NCI-H526 treated with DMSO at 0.1 percent for 48 hours (cell line): Measurements from ENCODE around the gene RSPH10B2.
"Not testable (repeated sequence)": the region's sequence is repeated elsewhere in the genome, so short reads cannot be mapped to it uniquely, and the experiment has no call there.

Experiments used
- DNase-seq: peaks from one replicate; lab custom pipeline; 2025; lab: John Stamatoyannopoulos, UW

Gene RSPH10B2

DNA sequence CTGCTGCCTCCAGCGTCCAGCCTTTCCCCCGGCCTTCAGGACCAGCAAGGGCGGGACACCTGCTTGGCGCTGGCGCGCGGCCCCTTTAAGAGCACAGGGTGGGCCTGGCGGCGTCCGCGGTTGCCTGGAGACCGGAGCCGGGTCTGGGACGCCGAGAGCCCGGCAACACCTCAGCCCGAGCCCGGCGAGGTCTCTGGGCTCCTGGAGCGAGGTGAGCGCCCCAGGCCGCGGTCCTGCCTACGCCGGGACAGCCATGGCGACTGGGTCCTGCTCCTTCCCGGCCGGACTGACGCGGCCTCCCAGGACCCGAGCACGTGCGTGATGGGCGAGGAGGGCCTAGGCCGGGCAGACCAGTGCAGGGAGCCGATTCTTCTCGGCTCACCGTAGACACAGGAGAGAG lies at the start of gene RSPH10B2:
Gene RSPH10B2, plus strand, starts transcription at position 140 of the 400 bp plus-strand sequence. CDS start 3,575 bp downstream, outside the sequence.
- DNase-seq: not testable (repeated sequence)

DNA sequence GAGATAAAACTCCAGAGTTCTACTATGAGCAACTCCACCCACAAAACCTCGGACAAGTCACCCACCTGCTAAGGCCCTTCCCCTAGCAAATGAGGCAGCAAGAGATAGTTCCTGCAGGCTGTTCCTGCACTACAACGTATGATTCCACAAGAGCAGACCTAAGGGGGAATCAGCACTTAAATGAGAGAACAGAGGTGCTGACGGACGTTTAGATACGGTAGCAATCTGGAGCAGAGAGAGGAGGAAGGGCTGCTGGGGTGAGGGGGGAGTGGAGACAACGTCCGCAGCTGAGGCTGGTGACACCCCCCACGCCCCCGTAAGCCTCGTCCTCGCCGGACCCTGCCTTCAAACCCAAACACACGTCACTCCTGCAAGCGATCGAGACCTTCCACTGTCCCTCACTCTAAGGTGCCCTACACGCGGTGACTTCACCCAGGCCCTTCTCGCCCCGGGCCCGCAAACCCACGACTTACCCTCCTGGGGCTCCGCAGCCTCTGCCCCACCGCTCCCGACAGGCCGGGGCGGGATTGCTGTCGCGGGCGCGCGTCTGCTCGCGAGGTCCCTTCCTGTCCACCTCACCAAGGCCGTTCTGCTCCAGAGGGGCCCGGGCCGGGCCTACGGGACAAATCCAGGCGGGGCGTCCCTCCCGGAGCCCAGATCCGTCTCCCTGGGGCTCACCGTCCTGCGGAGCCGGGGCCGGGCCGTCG lies 47.8 kb upstream of the RSPH10B2 start:
- no peak for DNase-seq

DNA sequence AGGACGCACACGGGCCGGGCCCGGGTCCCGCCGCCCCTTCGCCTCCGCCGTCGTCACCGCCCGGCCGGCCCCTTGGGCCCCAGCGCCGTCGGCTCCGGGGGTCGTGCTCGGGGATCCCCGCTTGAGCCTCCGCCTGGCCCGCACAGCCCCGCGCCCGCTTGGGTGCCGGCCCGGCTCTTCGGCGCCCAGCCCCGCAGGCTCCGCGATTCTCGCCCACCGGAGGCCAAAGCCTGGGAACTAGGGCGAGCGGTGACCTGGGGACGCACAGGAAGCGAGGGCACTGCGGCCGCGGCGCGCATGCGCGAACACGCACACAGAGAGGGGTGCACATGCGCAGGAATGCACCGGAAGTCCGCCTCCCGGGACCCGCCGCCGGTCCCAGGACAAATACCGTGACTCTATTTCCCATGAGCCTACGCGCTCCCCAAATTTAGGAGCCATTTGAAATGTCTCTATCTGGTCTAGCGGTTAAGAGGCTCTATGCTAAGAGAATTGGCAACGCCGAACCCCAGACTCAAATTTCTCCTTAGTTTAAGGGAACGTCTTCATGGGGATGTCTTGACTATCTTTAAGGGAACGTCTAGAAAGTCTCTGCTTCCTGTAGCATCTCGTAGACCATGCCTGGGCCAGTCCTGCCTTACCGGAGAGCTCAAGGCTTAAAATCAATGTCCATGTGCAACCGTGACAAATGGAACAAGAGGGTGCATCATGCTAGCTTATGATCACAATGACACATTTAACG lies 47.1 kb upstream of the RSPH10B2 start, which contains the start of gene ZNF12:
Gene ZNF12, minus strand, starts transcription at position 282 of the 742 bp plus-strand sequence. CDS start 1,774 bp downstream, outside the sequence.
- peak; percentile 79 for DNase-seq

DNA sequence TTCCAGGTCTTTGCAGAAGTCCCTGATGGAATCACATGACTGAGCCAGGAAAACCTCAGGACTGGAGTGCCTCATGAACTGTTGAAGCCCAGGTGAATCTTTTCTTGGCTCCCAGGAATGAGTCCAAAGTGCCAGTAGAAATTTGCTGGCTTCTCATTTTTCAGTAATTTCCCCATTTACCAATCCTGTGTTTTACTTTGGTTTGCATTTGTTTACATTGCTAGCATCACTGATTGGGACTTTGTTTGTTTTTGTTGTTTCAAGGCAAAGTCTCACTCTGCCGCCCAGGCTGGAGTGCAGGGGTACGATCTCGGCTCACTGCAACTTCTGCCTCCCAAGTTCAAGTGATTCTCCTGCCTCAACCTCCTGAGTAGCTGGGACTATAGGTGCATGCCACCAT lies 45.6 kb upstream of the RSPH10B2 start:
- DNase-seq: no peak

DNA sequence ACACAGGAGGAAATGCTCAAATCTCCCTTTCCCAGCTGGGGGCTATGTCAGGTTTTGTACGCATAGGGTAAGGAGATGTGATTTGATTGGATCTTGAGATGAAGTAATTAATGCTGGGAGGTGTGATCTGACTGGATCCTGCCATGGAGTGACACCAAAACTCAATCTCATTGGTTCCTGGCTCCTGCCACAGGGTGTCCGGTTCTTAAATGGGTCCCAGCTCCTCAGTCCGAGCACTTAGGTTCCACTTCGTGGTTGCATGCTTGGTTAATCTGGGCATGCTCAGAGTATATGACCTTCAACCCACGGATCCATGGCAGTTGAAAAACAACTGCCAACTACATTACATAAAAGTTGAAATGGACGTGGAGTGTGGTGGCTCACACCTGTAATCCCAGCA lies 44.1 kb upstream of the RSPH10B2 start:
- DNase-seq: no peak

DNA sequence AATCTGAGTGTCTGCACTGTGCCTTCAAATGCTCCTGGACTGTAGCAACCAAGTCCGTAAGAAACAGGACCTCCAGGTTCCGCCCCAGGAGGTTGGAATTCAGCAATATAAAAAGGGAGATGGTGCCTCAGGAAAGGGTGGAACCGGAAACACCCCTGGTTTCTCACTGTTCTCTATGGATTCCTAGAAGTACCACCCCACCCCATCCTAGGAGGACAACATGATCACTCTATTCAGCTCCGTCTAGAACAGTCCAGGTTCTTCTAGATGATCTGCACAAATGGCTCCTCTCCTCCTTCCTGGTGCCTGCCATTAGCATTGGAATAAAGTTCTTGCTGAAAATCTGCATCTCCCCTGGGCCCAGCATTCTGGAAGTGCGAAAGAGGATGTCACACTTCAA lies 39.5 kb upstream of the RSPH10B2 start:
- DNase-seq: no peak

DNA sequence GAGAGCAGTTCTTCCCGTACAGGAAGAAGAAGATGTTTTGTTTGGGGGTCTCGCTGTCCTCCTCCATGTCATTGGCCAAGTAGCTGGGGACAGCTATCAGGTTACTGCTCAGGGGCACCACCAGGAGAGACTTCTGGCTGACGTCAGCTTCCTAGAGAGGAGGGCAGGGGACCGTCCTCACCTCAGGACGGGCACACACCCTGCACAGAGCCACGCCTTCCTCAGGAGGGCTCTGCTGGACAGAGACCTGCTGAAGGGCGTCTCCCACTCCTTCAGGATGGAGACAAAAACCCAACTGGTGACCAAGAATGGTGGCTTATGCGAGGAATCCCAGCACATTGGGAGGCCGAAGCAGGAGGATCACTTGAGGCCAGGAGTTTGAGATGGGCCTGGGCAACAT lies 38.0 kb upstream of the RSPH10B2 start:
- DNase-seq: not testable (repeated sequence)

DNA sequence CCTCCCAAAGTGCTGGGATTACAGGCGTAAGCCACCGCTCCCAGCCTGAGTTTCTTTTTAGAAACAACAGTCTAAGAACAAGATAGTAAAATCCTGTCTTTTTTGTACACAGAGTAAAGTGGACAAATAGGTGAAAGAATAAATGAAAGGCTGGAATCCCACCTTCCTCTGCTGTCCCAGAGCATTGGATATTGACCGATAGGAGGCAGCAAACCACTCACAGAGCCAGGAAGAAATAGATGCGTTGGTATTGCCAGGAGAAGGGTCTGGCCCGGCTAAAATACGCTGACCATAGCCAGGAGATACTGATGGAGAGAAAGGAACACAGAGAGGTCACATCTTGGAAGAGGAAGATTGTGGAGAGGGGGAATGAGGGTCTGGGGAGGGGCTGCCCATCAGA lies 35.8 kb upstream of the RSPH10B2 start:
- DNase-seq: no peak

DNA sequence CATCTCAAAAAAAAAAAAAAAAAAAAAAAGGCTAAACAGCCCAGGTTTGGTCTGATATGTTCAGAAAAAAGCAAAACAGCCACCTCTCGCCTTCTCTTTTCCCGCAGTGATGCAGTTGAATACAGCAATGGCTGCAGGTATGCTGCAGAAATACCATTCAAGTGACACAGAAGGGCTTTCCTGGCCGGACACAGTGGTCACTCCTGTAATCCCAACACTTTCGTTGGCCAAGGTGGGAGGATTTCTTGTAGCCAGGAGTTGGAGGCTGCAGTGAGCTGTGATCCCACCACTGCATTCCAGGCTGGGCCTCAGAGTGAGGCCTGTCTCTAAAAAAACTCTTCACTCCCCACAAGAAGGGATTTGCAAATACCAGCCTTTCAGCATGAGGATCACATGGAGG lies 29.6 kb upstream of the RSPH10B2 start:
- DNase-seq: not testable (repeated sequence)

DNA sequence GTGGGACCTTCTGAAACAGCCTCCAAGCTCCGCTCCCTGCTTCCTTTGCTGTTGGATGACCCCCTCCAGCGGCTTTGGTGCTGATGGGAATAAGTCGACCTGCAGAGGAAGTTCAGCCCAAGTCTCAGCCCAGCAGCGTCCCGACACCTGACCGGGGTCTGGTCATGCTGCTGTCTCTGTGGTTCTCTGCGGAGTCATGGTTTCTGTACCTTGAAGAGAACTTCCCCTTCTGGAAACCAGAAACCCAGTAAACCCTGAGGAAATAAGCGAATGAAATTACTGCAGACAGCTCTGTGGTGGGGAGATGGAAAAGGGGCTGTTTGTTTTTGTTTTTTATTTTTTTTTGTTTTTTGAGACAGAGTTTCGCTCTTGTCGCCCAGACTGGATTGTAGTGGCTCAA lies 28.9 kb upstream of the RSPH10B2 start:
- no peak for DNase-seq

DNA sequence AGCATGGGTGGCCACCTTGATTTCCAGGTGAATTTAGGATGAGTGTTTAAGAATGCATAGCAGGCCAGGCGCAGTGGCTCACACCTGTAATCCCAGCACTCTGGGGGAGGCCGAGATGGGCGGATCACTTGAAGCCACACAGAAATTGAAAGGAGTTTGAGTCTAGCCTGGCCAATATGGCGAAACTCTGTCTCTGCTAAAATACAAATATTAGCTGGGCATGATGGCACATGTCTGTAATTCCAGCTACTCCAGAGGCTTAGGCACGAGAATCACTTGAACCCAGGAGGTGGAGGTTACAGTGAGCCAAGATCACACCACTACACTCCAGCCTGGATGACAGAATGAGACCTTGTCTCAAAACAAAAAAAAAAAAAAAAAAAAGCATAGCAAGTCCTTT lies 27.6 kb upstream of the RSPH10B2 start:
- DNase-seq: not testable (repeated sequence)

DNA sequence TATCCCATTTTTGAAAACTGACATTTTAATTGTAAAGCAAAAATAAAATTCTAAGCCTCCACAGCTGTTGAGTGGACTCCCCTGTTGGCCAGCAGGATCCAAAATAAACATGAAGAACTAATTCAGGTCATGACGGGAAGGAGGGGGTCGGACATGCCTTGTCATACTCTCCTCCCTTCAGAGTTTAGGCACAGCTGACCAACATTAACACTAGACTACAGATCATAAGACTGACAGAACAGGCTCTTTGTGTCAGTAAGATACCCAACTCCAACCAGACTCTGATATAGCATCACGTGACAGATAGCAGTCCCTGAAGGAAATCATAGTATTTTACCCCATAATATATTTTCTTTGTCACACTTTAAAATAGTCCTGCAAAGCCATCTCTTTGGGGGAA lies 26.2 kb upstream of the RSPH10B2 start:
- DNase-seq: no peak

DNA sequence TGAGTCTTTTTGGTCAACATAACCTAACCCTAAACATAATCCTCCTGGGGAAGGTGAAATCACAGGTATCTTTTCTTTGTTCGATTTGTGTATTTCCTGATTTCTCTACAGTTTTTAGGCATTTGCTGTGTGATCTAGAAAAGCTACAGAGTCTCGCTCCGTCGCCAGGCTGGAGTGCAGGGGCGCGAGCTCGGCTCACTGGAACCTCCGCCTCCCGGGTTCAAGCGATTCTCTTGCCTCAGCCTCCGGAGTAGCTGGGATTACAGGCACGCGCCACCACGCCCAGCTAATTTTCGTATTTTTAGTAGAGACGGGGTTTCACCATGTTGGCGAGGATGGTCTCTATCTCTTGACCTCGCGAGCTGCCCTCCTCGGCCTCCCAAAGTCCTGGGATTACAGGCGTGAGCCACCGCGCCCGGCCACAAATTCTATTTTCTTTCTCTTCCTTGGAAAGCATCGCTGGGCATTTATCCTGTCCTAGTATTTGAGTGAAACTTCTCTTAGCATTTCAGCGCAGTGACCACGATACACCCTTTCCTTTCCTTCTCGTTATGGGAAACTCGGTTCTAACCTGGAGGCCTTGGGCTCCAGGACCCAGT lies 24.9 kb upstream of the RSPH10B2 start:
- DNase-seq: not testable (repeated sequence)

DNA sequence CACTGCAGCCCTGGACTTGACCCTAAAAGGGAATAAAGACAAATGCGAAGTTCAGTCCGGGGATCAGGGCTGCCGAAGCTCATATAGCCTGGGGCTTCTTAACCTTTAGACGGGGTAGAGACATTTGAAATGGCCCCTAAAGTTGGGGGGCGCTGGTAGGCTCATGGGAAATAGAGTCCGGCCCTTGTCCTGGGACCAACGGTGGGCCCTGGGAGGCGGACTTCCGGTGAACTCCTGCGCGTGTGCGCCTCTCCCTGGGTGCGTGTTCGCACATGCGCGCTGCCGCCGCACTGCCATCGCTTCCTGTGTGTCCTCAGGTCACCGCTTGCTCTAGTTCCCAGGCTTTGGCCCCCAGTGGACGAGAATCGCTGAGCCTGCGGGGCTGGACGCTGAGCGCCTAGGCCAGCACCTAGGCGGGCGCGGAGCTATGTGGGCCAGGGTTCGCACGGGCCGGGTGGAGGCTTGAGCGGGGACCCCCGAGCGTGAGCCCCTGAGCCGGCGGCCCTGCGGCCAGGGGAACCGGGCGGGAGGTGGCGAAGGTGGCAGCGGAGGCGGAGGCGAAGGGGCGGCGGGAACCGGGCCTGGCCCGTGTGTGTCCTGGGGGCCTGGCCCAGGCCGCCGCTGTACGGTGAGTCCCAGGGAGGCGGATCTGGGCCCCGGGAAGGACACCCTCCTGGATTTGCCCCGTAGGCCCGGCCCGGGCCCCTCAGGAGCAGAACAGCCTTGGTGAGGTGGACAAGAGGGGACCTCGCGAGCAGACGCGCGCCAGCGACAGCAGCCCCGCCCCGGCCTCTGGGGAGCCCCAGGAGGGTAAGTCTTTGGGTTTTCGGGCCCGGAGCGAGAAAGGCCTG lies 24.2 kb upstream of the RSPH10B2 start:
- peak; percentile 75 for DNase-seq

DNA sequence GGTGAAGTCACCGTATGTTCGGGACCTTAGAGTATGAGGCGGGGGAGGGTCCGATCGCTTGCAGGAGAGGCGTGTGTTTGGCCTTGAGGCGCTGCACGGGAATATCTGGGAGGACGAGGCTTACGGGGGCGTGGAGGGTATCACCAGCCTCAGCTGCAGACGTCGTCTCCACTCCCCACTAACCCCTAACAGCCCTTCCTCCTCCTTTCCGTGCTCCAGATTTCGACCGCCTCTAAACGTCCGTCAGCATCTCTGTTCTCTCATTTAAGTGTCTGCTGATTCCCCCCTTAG lies 23.6 kb upstream of the RSPH10B2 start:
- no peak for DNase-seq

DNA sequence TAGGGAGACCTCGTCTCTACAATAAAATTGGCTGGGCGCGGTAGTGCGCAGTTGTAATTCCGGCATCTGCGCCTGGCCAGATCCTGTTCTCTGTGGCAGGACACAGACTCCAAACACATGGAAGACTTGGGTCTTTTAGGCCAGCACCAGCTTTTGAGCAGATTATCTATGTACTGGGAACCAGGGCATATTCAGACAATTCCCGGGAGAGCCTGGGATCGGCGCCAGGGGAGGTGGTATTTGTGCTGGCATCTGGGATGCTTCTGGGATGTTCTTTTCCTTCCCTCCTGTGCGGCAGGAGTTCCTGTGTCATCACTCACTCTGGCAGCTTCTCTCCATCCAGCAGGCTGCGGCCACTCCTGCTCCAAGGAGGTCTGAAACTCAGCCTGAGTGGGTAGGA lies 15.5 kb upstream of the RSPH10B2 start:
- not testable (repeated sequence) for DNase-seq

DNA sequence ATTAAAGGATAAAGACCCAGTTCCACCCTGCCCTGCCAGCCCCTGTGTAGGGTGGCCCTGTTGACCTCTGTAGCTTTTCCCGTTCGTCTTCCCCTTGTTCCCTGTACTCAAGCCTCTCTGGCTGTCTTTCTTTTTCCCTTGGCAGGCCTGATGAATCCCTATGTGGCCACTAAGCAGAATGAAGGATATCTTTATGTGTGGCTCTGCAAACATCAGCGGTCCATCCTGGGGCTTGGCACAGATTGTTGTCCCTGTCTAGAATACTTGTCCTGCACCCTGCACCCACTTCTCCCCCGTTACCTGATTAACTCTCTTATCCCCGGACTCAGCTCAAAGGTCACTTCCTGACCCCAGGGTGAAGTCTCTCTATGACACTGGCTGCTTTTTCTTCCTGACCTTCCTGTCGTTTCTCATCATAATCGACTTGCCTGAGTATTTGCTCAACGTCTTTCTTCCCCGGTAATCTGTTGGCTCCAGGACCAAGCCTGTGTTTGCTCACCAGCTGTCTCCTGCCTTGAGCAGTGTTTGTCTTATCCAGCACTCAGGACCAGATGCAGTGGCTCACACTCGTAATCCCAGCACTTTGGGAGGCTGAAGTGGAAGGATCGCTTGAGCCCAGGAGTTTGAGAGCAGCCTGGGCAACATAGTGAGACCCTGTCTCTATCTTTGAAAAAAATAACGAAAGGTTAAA lies 9.3 kb upstream of the RSPH10B2 start:
- DNase-seq: not testable (repeated sequence)

DNA sequence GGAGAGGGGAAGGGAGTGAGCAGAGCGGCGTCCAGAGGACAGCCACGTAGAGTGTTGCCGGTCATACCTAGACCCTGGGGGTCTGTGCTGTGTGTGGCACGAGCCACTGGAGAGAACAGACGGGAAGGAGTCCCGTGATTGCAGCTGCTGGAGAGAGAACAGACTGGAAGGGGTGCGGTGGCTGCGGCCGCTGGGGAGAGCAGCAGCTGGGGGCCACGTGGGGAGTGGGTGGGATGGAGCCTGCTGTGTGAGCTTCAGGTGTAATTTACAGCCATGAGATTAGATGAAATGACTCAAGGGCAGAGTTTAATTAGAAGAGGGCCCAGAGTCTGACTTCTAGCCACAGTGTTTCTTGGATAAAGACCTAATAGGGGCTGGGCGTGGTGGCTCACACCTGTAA lies 4.6 kb upstream of the RSPH10B2 start:
- DNase-seq: not testable (repeated sequence)

DNA sequence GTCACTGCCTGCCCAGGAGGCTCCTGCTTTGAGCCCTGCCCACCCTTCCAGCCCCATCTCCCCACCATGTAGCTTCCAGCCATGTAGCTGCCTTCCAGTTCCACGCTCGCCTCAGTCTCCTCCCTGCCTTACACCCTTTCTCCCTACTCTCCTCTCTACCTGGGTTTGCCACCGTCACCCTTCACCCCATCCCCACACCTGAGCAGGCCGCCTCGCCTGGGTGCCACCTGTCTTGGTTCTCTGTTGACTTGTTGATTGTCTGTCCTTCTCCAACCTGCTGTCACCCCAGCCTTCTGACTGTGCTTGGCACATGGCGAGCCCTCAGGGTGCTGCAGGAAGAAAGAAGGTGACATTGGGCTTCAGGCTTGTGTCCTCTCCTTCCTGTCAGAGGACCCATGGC lies 3.7 kb upstream of the RSPH10B2 start:
- DNase-seq: not testable (repeated sequence)

DNA sequence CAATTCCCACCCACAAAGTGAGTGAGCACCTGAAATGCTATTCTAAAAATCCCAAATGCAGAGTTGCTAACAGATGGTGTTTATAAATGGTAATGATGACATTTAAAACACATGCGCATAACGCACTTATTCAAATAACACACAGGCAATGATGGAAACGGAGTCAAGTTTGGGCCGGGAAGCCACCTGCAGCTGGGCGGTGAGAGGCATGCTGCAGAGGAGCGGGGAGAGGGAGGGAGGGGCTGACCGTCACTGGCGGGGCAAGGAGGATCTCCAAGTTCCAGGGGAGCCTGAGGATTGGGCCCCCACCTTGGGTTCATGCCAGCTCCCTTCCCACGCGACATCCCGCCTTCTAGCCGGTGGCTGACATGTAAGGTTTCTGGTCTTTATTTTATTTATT lies 7.3 kb downstream of the RSPH10B2 start:
- DNase-seq: not testable (repeated sequence)

DNA sequence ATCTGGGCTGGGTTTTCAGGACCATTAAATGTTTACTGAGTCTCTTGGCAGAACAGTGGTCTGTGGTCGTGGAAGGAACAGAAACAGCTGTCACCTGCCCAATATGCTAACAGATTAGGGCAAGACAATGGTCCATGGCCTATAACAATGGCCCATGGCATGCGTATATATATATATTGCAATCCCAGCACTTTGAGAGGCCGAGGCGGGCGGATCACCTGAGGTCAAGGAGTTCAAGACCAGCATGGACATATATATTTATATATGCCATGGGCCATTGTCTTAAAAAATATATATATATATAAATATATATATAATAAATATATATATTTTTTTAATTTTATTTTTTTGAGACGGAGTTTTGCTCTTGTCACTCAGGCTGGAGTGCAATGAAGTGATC lies 27.7 kb downstream of the RSPH10B2 start:
- not testable (repeated sequence) for DNase-seq

DNA sequence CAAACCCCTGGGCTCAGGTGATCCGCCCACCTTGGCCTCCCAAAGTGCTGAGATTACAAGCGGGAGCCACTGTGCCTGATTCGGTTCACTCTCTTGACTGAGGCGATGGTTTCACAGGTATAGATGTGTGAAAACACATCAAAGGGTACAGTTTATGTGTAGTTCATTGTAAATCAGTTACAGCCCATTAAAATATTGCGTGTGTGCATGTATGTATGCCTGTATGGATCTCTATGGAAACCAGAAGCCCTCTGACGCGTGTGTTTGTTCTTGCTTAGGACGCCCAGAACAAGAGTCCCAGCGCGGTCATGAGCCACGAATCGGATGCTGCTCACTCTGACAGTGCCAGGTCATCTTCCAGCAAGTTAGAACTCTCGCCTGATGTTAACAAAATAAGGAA lies 35.5 kb downstream of the RSPH10B2 start:
- DNase-seq: not testable (repeated sequence)
